GM23248 (cell line): ENCODE data around the gene PKHD1.

Experiments used
- EZH2 ChIP-seq: fragments of 200-600 bp; sonication (generic); IDR thresholded peaks from 2 replicates; pipeline ENCODE4 v1.6.1; 2018; ENCODE audit warnings: antibody characterized with exemption, mild to moderate bottlenecking; ENCODE audit not compliant: insufficient read depth, poor library complexity, severe bottlenecking
- EZH2phosphoT487 ChIP-seq: fragments of 200-600 bp; sonication (generic); IDR thresholded peaks from 2 replicates; pipeline ENCODE4 v1.6.1; 2018; ENCODE audit warnings: antibody characterized with exemption, moderate library complexity, mild to moderate bottlenecking, low read depth; ENCODE audit not compliant: insufficient read depth

- TF ChIP-seq EZH2 (no peak), EZH2phosphoT487 (no peak)
Observed at GRCh38 chr6:51959744-51960383, 127.5 kb downstream of the PKHD1 start.
